NCI-H128 (cell line): ENCODE results near the gene MOGAT2.

Experiments used
- DNase-seq: peaks from one replicate; lab custom pipeline; 2025; ENCODE audit not compliant: unreplicated experiment; lab: John Stamatoyannopoulos, UW

Gene MOGAT2

GRCh38 chr11:75777461-75778110, 59.9 kb downstream of the MOGAT2 start:
- no peak for DNase-seq

- no peak for DNase-seq
Measured at GRCh38 chr11:75778962-75779361, 61.3 kb downstream of the MOGAT2 start.

- DNase-seq: no peak
Measured at GRCh38 chr11:75779960-75780359, 62.3 kb downstream of the MOGAT2 start.

- DNase-seq: no peak
Measured at GRCh38 chr11:75780888-75781287, 63.2 kb downstream of the MOGAT2 start.

GRCh38 chr11:75781296-75781695, 63.7 kb downstream of the MOGAT2 start:
- no peak for DNase-seq

GRCh38 chr11:75781831-75782230, 64.2 kb downstream of the MOGAT2 start:
- DNase-seq: no peak
